ENCODE measurements around the gene ARL8A. TPM values are rescaled to one million over a fixed set of nuclear protein-coding genes. Genes with fewer than 3 reads are reported as not detected.

Gene ARL8A
- total and polyA plus RNA-seq, 10 of the 15 experiments (the other 5 are each of a cell fraction or from before 2014, with no cell fraction given): 0.34 to 49.2 (median 15.4) TPM

- TF ChIP-seq BCL3 (IDR thresholded peaks at IDR 0.05; ENCODE audit: borderline replicate concordance, insufficient read depth, low read depth, low read length, poor library complexity, severe bottlenecking): no peak
- TF ChIP-seq POLR2AphosphoS2 (IDR thresholded peaks at IDR 0.05; ENCODE audit: low read depth, low read length): no peak
- no peak for TF ChIP-seq FOXM1 (IDR thresholded peaks at IDR 0.05; ENCODE audit: low read depth, low read length)
- no peak; the same call in 1 of the 2 replicates for TF ChIP-seq POLR2A (IDR thresholded peaks at IDR 0.05; ENCODE audit: low read depth, low read length)
- TF ChIP-seq SPI1 (IDR thresholded peaks at IDR 0.05; ENCODE audit: borderline replicate concordance, insufficient read depth, low read depth, low read length): no peak
- TF ChIP-seq MEF2B (IDR thresholded peaks at IDR 0.05; ENCODE audit: partially characterized antibody, poor library complexity, severe bottlenecking): peak; percentile 56
- TF ChIP-seq YBX1 (IDR thresholded peaks at IDR 0.05): no peak
- no peak for TF ChIP-seq RFX5 (IDR thresholded peaks at IDR 0.05; ENCODE audit: low read depth, low read length)
- TF ChIP-seq HDAC6 (IDR thresholded peaks at IDR 0.05; ENCODE audit: unreplicated experiment): no peak
- TF ChIP-seq NR2F1 (conservative IDR thresholded peaks at IDR 0.05): peak; percentile 84
- no peak for TF ChIP-seq RAD21 (IDR thresholded peaks at IDR 0.05; ENCODE audit: insufficient read depth, low read depth, low read length)
- no peak for TF ChIP-seq RAD51 (IDR thresholded peaks at IDR 0.05)
- peak; percentile 69 for TF ChIP-seq YY1 (IDR thresholded peaks at IDR 0.05; ENCODE audit: low read depth, low read length)
- no peak for TF ChIP-seq RB1 (IDR thresholded peaks at IDR 0.05; ENCODE audit: borderline replicate concordance)
- no peak for TF ChIP-seq ASH2L (IDR thresholded peaks at IDR 0.05; ENCODE audit: borderline replicate concordance, low read depth)
- TF ChIP-seq TCF12 (IDR thresholded peaks at IDR 0.05; ENCODE audit: low read depth, low read length): no peak
- no peak for TF ChIP-seq NFYA (IDR thresholded peaks at IDR 0.05; ENCODE audit: borderline replicate concordance, low read depth, low read length)
- TF ChIP-seq PKNOX1 (IDR thresholded peaks at IDR 0.05): peak; percentile 36; the same call in 1 of the 2 replicates
- no peak for TF ChIP-seq TCF7 (IDR thresholded peaks at IDR 0.05; ENCODE audit: borderline replicate concordance)
- TF ChIP-seq NR2C2 (IDR thresholded peaks at IDR 0.05; ENCODE audit: borderline replicate concordance, control insufficient read depth, insufficient read length, low read depth): no peak
- TF ChIP-seq RELA (IDR thresholded peaks at IDR 0.05; ENCODE audit: borderline replicate concordance, partially characterized antibody): no peak
- TF ChIP-seq ZNF384 (IDR thresholded peaks at IDR 0.05; ENCODE audit: borderline replicate concordance, low read depth, low read length): no peak
- TF ChIP-seq ZZZ3 (IDR thresholded peaks at IDR 0.05; ENCODE audit: control insufficient read depth, insufficient read length, low read depth): no peak
- TF ChIP-seq CUX1 (IDR thresholded peaks at IDR 0.05; ENCODE audit: insufficient replicate concordance, low read depth, low read length): no peak
- TF ChIP-seq SP1 (IDR thresholded peaks at IDR 0.05; ENCODE audit: low read depth, low read length): no peak
Observed at GRCh38 chr1:202158810-202159533, 14.4 kb upstream of the ARL8A start (continued).

All from GM12878 (cell line).